ENCODE results near the gene OSBP2.

DNA sequence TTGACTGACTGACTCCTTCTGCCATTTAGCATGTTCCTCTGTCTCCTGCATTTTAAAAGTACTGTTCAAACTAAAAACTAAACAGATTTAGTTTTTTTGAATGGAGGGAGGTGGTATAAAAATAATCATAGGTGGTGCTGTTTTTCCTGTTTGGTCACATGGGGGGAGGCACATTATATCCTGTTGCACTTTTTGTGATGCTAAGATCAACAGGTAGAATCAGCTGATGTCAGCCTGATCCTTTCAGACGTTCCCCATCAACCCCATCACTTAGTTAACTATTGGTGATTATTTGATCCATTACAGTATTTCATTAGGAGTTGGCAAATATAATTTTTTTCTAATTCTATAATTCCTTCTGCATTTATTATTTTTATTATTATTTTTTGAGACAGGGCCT lies 5.1 kb upstream of the OSBP2 start:
- TF ChIP-seq KMT2A (CRISPR knock-in tag; IDR thresholded peaks at IDR 0.05) (no peak), ZNF232 (CRISPR knock-in tag; IDR thresholded peaks at IDR 0.05; ENCODE audit: borderline replicate concordance) (no peak), KAT8 (CRISPR knock-in tag; IDR thresholded peaks at IDR 0.05) (no peak), SMC3 (IDR thresholded peaks at IDR 0.05; ENCODE audit: low read length) (no peak), ZBTB21 (CRISPR knock-in tag; IDR thresholded peaks at IDR 0.05) (no peak), SRSF4 (IDR thresholded peaks at IDR 0.05; ENCODE audit: low read depth, low read length, poor library complexity, severe bottlenecking) (no peak)
